ENCODE measurements around the gene HPSE2.

Gene HPSE2

GRCh38 chr10:98916526-98917125, 319.0 kb downstream of the HPSE2 start:
- TF ChIP-seq, protein P1, sequence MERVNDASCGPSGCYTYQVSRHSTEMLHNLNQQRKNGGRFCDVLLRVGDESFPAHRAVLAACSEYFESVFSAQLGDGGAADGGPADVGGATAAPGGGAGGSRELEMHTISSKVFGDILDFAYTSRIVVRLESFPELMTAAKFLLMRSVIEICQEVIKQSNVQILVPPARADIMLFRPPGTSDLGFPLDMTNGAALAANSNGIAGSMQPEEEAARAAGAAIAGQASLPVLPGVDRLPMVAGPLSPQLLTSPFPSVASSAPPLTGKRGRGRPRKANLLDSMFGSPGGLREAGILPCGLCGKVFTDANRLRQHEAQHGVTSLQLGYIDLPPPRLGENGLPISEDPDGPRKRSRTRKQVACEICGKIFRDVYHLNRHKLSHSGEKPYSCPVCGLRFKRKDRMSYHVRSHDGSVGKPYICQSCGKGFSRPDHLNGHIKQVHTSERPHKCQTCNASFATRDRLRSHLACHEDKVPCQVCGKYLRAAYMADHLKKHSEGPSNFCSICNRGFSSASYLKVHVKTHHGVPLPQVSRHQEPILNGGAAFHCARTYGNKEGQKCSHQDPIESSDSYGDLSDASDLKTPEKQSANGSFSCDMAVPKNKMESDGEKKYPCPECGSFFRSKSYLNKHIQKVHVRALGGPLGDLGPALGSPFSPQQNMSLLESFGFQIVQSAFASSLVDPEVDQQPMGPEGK (CRISPR knock-in tag; IDR thresholded peaks at IDR 0.05; ENCODE audit: borderline replicate concordance): no peak
- TF ChIP-seq TOX (CRISPR knock-in tag; IDR thresholded peaks at IDR 0.05; ENCODE audit: borderline replicate concordance) (no peak), ZFP30 (CRISPR knock-in tag; IDR thresholded peaks at IDR 0.05) (no peak), ZNF565 (CRISPR knock-in tag; conservative IDR thresholded peaks at IDR 0.05; ENCODE audit: low read depth) (no peak), ZNF8 (CRISPR knock-in tag; IDR thresholded peaks at IDR 0.05) (no peak), ISL1 (CRISPR knock-in tag; IDR thresholded peaks at IDR 0.05) (no peak), TCF4 (CRISPR knock-in tag; IDR thresholded peaks at IDR 0.05; ENCODE audit: borderline replicate concordance) (peak; percentile 18; the same call in 1 of the 2 replicates), BACH2 (CRISPR knock-in tag; IDR thresholded peaks at IDR 0.05; ENCODE audit: borderline replicate concordance) (no peak)
- TF ChIP-seq, protein P2, sequence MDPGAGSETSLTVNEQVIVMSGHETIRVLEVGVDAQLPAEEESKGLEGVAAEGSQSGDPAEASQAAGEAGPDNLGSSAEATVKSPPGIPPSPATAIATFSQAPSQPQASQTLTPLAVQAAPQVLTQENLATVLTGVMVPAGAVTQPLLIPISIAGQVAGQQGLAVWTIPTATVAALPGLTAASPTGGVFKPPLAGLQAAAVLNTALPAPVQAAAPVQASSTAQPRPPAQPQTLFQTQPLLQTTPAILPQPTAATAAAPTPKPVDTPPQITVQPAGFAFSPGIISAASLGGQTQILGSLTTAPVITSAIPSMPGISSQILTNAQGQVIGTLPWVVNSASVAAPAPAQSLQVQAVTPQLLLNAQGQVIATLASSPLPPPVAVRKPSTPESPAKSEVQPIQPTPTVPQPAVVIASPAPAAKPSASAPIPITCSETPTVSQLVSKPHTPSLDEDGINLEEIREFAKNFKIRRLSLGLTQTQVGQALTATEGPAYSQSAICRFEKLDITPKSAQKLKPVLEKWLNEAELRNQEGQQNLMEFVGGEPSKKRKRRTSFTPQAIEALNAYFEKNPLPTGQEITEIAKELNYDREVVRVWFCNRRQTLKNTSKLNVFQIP (CRISPR knock-in tag; IDR thresholded peaks at IDR 0.05; ENCODE audit: borderline replicate concordance, low read depth): no peak
- ATAC-seq: no peak

GRCh38 chr10:98915911-98916310, 319.7 kb downstream of the HPSE2 start:
- TF ChIP-seq ISL1 (CRISPR knock-in tag; IDR thresholded peaks at IDR 0.05): 0 out of 2 replicates have a peak, but pooled peaks have one; percentile 13
- no peak for TF ChIP-seq ZC3H10 (CRISPR knock-in tag; IDR thresholded peaks at IDR 0.05)
- no peak for ATAC-seq

GRCh38 chr10:98910546-98910945, 325.1 kb downstream of the HPSE2 start:
- TF ChIP-seq, protein P2 (CRISPR knock-in tag; IDR thresholded peaks at IDR 0.05; ENCODE audit: borderline replicate concordance, low read depth): no peak
- no peak for TF ChIP-seq CSRNP3 (CRISPR knock-in tag; IDR thresholded peaks at IDR 0.05)
- TF ChIP-seq SNAI2 (CRISPR knock-in tag; IDR thresholded peaks at IDR 0.05): no peak
- no peak for TF ChIP-seq CREB5 (CRISPR knock-in tag; IDR thresholded peaks at IDR 0.05; ENCODE audit: low read depth)
- TF ChIP-seq RARB (CRISPR knock-in tag; IDR thresholded peaks at IDR 0.05): no peak
- no peak for TF ChIP-seq BACH2 (CRISPR knock-in tag; IDR thresholded peaks at IDR 0.05; ENCODE audit: borderline replicate concordance)
- no peak for TF ChIP-seq ZFP30 (CRISPR knock-in tag; IDR thresholded peaks at IDR 0.05)
- no peak for TF ChIP-seq TCF4 (CRISPR knock-in tag; IDR thresholded peaks at IDR 0.05; ENCODE audit: borderline replicate concordance)
- TF ChIP-seq ISL1 (CRISPR knock-in tag; IDR thresholded peaks at IDR 0.05): no peak
- TF ChIP-seq ZC3H10 (CRISPR knock-in tag; IDR thresholded peaks at IDR 0.05): no peak
- no peak for ATAC-seq

DNA sequence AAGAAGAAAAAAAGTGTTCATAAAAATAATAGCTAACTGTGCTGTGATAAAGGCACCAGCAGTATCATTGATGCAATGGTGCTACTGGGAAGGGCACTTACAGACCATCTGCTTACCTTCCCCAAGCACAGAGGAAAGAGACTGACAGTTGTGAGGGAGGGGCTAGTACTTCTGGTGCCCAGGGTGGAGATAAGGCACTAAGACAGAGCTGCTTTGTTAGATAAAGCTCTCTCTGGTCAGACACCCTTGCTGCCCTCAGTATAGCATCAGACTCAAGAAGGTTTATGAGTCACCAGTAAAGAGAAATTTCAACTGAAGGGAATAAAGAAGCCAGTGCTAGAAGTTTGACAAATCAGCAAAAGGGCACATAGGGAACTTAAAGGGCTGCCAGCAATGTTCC, 325.6 kb downstream of the HPSE2 start:
- TF ChIP-seq, protein P2 (CRISPR knock-in tag; IDR thresholded peaks at IDR 0.05; ENCODE audit: borderline replicate concordance, low read depth): no peak
- peak; percentile 60; the same call in 1 of the 2 replicates for TF ChIP-seq ZNF70 (CRISPR knock-in tag; IDR thresholded peaks at IDR 0.05)
- TF ChIP-seq ISL1 (CRISPR knock-in tag; IDR thresholded peaks at IDR 0.05): peak; percentile 93
- TF ChIP-seq ZFP3 (CRISPR knock-in tag; IDR thresholded peaks at IDR 0.05): peak; percentile 61; the same call in 1 of the 2 replicates
- no peak for TF ChIP-seq ZC3H10 (CRISPR knock-in tag; IDR thresholded peaks at IDR 0.05)
- no peak for TF ChIP-seq CREB5 (CRISPR knock-in tag; IDR thresholded peaks at IDR 0.05; ENCODE audit: low read depth)
- 0 out of 2 replicates have a peak, but pooled peaks have one; percentile 51 for TF ChIP-seq TSHZ2 (CRISPR knock-in tag; IDR thresholded peaks at IDR 0.05)
- TF ChIP-seq TCF4 (CRISPR knock-in tag; IDR thresholded peaks at IDR 0.05; ENCODE audit: borderline replicate concordance): peak; percentile 66
- TF ChIP-seq SNAI2 (CRISPR knock-in tag; IDR thresholded peaks at IDR 0.05): peak; percentile 50; the same call in 1 of the 2 replicates

More for the DNA sequence above, 325.6 kb downstream of the HPSE2 start:
- no peak for ATAC-seq
